Measurements from ENCODE around the gene SFMBT1. TPM values are rescaled to one million over a fixed set of nuclear protein-coding genes. Genes with fewer than 3 reads are reported as not detected.

Gene SFMBT1
- total and polyA plus RNA-seq, 2 experiments from 2014 or later = 5.3 to 24.0 TPM

DNA sequence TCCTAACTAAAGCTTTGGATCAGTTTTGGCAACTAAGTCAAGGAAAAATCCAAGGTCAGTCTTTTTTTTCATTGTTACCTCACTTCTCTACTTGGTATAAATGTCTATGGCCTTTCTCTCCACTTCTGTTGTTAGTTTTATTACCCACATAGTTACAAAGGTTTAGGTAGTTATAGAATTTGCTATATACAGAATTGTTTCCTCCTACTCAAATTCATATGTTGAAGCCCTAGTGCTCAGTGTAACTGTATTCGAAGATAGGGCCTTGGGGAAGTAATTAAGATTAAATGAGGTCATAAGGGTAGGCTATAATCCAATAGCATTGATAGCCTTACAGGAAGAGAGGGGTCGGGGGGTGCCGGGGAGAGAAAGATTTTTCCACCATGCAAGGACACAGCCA, 128.8 kb downstream of the SFMBT1 start (continued):
- TF ChIP-seq, protein P1, sequence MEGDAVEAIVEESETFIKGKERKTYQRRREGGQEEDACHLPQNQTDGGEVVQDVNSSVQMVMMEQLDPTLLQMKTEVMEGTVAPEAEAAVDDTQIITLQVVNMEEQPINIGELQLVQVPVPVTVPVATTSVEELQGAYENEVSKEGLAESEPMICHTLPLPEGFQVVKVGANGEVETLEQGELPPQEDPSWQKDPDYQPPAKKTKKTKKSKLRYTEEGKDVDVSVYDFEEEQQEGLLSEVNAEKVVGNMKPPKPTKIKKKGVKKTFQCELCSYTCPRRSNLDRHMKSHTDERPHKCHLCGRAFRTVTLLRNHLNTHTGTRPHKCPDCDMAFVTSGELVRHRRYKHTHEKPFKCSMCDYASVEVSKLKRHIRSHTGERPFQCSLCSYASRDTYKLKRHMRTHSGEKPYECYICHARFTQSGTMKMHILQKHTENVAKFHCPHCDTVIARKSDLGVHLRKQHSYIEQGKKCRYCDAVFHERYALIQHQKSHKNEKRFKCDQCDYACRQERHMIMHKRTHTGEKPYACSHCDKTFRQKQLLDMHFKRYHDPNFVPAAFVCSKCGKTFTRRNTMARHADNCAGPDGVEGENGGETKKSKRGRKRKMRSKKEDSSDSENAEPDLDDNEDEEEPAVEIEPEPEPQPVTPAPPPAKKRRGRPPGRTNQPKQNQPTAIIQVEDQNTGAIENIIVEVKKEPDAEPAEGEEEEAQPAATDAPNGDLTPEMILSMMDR (conservative IDR thresholded peaks at IDR 0.05; ENCODE audit: low read depth in 2 of 2) = no peak
- no peak for TF ChIP-seq ZNF331 (CRISPR knock-in tag; IDR thresholded peaks at IDR 0.05; ENCODE audit: low read depth)

DNA sequence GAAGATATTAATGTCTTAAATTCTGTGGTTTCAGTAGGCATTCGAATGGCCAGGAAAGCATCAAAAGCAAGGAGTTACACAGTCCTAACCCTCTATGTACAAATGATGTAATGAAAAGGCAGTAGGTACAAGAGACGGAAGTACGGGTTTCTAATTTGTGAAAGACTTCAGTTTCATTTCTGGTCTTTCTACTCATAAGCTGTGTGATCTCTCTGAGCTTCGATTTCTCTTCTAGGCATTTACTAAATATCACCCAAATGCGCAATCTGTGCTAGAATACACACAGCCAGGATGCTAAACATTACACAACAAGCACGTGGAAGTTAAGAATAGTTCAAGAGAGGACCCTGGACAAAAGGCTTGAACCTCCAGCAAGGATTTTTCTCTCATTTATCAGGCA, 130.6 kb downstream of the SFMBT1 start:
- Histone ChIP-seq H2AFZ (no peak overlapping the region), H4K20me1 (replicated peaks; ENCODE audit: insufficient read depth) (no peaks in the 10 kb centered on the region), H3K27ac (ENCODE audit: low read depth) (no peak overlapping the region), H3F3A (replicated peaks; ENCODE audit: low read depth) (no peaks in the 10 kb centered on the region), H3K4me1 (ENCODE audit: insufficient read depth) (no peaks in the 10 kb centered on the region), H3K79me2 (replicated peaks; ENCODE audit: insufficient read depth) (no peaks in the 10 kb centered on the region), H3K9me2 (ENCODE audit: insufficient read depth) (no peaks in the 10 kb centered on the region), H3K4me2 (no peak overlapping the region), H3K36me3 (ENCODE audit: insufficient read depth) (no peaks in the 10 kb centered on the region), H3K4me3 (no peak overlapping the region), H3K27me3 (ENCODE audit: insufficient read depth) (no peaks in the 10 kb centered on the region)
- Mint-ChIP-seq H3K27ac (no peak overlapping the region), H3K9me3 (no peaks in the 10 kb centered on the region), H3K36me3 (ENCODE audit: low read depth) (peaks cover 28% of the 10 kb centered on the region; the same call in 2 of the 3 replicates), H3K4me3 (no peak overlapping the region), H3K4me1 (no peaks in the 10 kb centered on the region), H3K27me3 (ENCODE audit: insufficient read depth, low read depth, poor library complexity) (peaks cover 2% of the 10 kb centered on the region)
- DNase-seq (ENCODE audit: low spot score) (no peak), ATAC-seq (no peak)
- TF ChIP-seq EZH2phosphoT487 (IDR thresholded peaks at IDR 0.05; ENCODE audit: unreplicated experiment) (no peak), STAT1 (IDR thresholded peaks at IDR 0.05; ENCODE audit: unreplicated experiment) (no peak), ZNF114 (CRISPR knock-in tag; IDR thresholded peaks at IDR 0.05) (no peak), ZNF331 (CRISPR knock-in tag; IDR thresholded peaks at IDR 0.05; ENCODE audit: low read depth) (no peak), POLR2AphosphoS5 (IDR thresholded peaks at IDR 0.05; ENCODE audit: low read depth) (no peak), NANOG (IDR thresholded peaks at IDR 0.05; ENCODE audit: borderline replicate concordance) (no peak), REST (IDR thresholded peaks at IDR 0.05; ENCODE audit: unreplicated experiment) (no peak), JUNB (IDR thresholded peaks at IDR 0.05; ENCODE audit: unreplicated experiment) (no peak), ETS1 (IDR thresholded peaks at IDR 0.05) (no peak), EZH2 (IDR thresholded peaks at IDR 0.05; ENCODE audit: low read depth, unreplicated experiment) (no peak)
- TF ChIP-seq, protein P2, sequence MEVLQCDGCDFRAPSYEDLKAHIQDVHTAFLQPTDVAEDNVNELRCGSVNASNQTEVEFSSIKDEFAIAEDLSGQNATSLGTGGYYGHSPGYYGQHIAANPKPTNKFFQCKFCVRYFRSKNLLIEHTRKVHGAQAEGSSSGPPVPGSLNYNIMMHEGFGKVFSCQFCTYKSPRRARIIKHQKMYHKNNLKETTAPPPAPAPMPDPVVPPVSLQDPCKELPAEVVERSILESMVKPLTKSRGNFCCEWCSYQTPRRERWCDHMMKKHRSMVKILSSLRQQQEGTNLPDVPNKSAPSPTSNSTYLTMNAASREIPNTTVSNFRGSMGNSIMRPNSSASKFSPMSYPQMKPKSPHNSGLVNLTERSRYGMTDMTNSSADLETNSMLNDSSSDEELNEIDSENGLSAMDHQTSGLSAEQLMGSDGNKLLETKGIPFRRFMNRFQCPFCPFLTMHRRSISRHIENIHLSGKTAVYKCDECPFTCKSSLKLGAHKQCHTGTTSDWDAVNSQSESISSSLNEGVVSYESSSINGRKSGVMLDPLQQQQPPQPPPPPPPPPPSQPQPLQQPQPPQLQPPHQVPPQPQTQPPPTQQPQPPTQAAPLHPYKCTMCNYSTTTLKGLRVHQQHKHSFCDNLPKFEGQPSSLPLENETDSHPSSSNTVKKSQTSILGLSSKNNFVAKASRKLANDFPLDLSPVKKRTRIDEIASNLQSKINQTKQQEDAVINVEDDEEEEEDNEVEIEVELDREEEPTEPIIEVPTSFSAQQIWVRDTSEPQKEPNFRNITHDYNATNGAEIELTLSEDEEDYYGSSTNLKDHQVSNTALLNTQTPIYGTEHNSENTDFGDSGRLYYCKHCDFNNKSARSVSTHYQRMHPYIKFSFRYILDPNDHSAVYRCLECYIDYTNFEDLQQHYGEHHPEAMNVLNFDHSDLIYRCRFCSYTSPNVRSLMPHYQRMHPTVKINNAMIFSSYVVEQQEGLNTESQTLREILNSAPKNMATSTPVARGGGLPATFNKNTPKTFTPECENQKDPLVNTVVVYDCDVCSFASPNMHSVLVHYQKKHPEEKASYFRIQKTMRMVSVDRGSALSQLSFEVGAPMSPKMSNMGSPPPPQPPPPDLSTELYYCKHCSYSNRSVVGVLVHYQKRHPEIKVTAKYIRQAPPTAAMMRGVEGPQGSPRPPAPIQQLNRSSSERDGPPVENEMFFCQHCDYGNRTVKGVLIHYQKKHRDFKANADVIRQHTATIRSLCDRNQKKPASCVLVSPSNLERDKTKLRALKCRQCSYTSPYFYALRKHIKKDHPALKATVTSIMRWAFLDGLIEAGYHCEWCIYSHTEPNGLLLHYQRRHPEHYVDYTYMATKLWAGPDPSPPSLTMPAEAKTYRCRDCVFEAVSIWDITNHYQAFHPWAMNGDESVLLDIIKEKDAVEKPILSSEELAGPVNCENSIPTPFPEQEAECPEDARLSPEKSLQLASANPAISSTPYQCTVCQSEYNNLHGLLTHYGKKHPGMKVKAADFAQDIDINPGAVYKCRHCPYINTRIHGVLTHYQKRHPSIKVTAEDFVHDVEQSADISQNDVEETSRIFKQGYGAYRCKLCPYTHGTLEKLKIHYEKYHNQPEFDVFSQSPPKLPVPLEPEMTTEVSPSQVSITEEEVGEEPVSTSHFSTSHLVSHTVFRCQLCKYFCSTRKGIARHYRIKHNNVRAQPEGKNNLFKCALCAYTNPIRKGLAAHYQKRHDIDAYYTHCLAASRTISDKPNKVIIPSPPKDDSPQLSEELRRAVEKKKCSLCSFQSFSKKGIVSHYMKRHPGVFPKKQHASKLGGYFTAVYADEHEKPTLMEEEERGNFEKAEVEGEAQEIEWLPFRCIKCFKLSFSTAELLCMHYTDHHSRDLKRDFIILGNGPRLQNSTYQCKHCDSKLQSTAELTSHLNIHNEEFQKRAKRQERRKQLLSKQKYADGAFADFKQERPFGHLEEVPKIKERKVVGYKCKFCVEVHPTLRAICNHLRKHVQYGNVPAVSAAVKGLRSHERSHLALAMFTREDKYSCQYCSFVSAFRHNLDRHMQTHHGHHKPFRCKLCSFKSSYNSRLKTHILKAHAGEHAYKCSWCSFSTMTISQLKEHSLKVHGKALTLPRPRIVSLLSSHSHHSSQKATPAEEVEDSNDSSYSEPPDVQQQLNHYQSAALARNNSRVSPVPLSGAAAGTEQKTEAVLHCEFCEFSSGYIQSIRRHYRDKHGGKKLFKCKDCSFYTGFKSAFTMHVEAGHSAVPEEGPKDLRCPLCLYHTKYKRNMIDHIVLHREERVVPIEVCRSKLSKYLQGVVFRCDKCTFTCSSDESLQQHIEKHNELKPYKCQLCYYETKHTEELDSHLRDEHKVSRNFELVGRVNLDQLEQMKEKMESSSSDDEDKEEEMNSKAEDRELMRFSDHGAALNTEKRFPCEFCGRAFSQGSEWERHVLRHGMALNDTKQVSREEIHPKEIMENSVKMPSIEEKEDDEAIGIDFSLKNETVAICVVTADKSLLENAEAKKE (CRISPR knock-in tag; IDR thresholded peaks at IDR 0.05) = no peak

Data from GM23338 (cell line).